ENCODE results near the gene TAL1. TPM values are rescaled to one million over a fixed set of nuclear protein-coding genes. Genes with fewer than 3 reads are reported as not detected.
A peak's percentile ranks its signal among the peaks of the same experiment; 100 is the strongest.
"Not testable (repeated sequence)": the region's sequence is repeated elsewhere in the genome, so short reads cannot be mapped to it uniquely, and the experiment has no call there.

The TAL1 gene
- total RNA-seq, 1 experiment from 2014 or later = not detected

- DNase-seq (ENCODE audit: extremely low read depth, low read depth) = no peak
These were observed 18.6 kb downstream of the TAL1 start for GRCh38 chr1:47213230-47213963.

GRCh38 chr1:47212636-47213229, 19.3 kb downstream of the TAL1 start:
- no peak for DNase-seq (ENCODE audit: extremely low read depth, low read depth)

GRCh38 chr1:47211796-47212269, 20.2 kb downstream of the TAL1 start:
- DNase-seq (ENCODE audit: extremely low read depth, low read depth) = no peak

GRCh38 chr1:47210666-47211065, 21.4 kb downstream of the TAL1 start:
- DNase-seq (ENCODE audit: extremely low read depth, low read depth) = no peak

GRCh38 chr1:47209725-47210325, 22.2 kb downstream of the TAL1 start:
- no peak for DNase-seq (ENCODE audit: extremely low read depth, low read depth)

GRCh38 chr1:47209091-47209490, 22.9 kb downstream of the TAL1 start:
- no peak for DNase-seq (ENCODE audit: extremely low read depth, low read depth)

GRCh38 chr1:47208374-47208850, 23.6 kb downstream of the TAL1 start:
- no peak for DNase-seq (ENCODE audit: extremely low read depth, low read depth)

- no peak for DNase-seq (ENCODE audit: extremely low read depth, low read depth)
These were observed 24.1 kb downstream of the TAL1 start for GRCh38 chr1:47207803-47208373.

- no peak for DNase-seq (ENCODE audit: extremely low read depth, low read depth)
These were observed 26.1 kb downstream of the TAL1 start for GRCh38 chr1:47205918-47206317.

- DNase-seq (ENCODE audit: extremely low read depth, low read depth) = not testable (repeated sequence)
These were observed 28.5 kb downstream of the TAL1 start for GRCh38 chr1:47203504-47203903.

GRCh38 chr1:47201179-47201578, 30.8 kb downstream of the TAL1 start:
- DNase-seq (ENCODE audit: extremely low read depth, low read depth) = no peak

GRCh38 chr1:47198214-47198613, 33.8 kb downstream of the TAL1 start:
- no peak for DNase-seq (ENCODE audit: extremely low read depth, low read depth)

GRCh38 chr1:47196622-47197021, 35.4 kb downstream of the TAL1 start:
- no peak for DNase-seq (ENCODE audit: extremely low read depth, low read depth)

GRCh38 chr1:47195981-47196380, 36.0 kb downstream of the TAL1 start:
- not testable (repeated sequence) for DNase-seq (ENCODE audit: extremely low read depth, low read depth)

GRCh38 chr1:47194311-47194710, 37.7 kb downstream of the TAL1 start:
- no peak for DNase-seq (ENCODE audit: extremely low read depth, low read depth)

GRCh38 chr1:47193496-47193895, 38.5 kb downstream of the TAL1 start:
- DNase-seq (ENCODE audit: extremely low read depth, low read depth) = not testable (repeated sequence)

- peak; percentile 47 for DNase-seq (ENCODE audit: extremely low read depth, low read depth)
These were observed 39.3 kb downstream of the TAL1 start for GRCh38 chr1:47192458-47193384.

GRCh38 chr1:47191940-47192457, 40.0 kb downstream of the TAL1 start:
- no peak for DNase-seq (ENCODE audit: extremely low read depth, low read depth)

- no peak for DNase-seq (ENCODE audit: extremely low read depth, low read depth)
These were observed 41.2 kb downstream of the TAL1 start for GRCh38 chr1:47190857-47191256.

- no peak for DNase-seq (ENCODE audit: extremely low read depth, low read depth)
These were observed 41.5 kb downstream of the TAL1 start for GRCh38 chr1:47190509-47190855.
